Mesendoderm (in vitro differentiated cells): Measurements from ENCODE around the gene SEMA3F.

Experiments
- DNase-seq: peaks from one replicate; pipeline ENCODE4 v3.0.0; 2013
- H2AK5ac ChIP-seq: 2 replicates; pipeline ENCODE4 v1.6.1; 2013; ENCODE audit warnings: low read length, inconsistent platforms
- H2BK120ac ChIP-seq: 2 replicates; pipeline ENCODE4 v1.6.1; 2013; ENCODE audit warnings: low read depth, mild to moderate bottlenecking, low read length, moderate library complexity, mixed read lengths
- H2BK15ac ChIP-seq: replicated peaks from 2 replicates; pipeline ENCODE4 v1.6.1; 2013; ENCODE audit warnings: low read depth, mild to moderate bottlenecking, moderate library complexity
- H2BK5ac ChIP-seq: 2 replicates; pipeline ENCODE4 v1.6.1; 2013; ENCODE audit warnings: low read length, inconsistent platforms
- H3K18ac ChIP-seq: 2 replicates; pipeline ENCODE4 v1.6.1; 2013; ENCODE audit warnings: mild to moderate bottlenecking, low read length, mixed read lengths
- H3K23ac ChIP-seq: one replicate; pipeline ENCODE4 v1.6.1; 2013; ENCODE audit warnings: low read length
- H3K27ac ChIP-seq: 2 replicates; pipeline ENCODE4 v1.5.1; 2013; ENCODE audit warnings: low read depth, mild to moderate bottlenecking, inconsistent platforms, low read length, moderate library complexity
- H3K27me3 ChIP-seq: 2 replicates; pipeline ENCODE4 v1.6.1; 2013; ENCODE audit warnings: low read length, control low read depth, mild to moderate bottlenecking, inconsistent platforms; ENCODE audit not compliant: insufficient read depth, poor library complexity
- H3K36me3 ChIP-seq: 2 replicates; pipeline ENCODE4 v1.6.1; 2013; ENCODE audit warnings: low read length, inconsistent platforms; ENCODE audit not compliant: control insufficient read depth, insufficient read depth
- H3K4ac ChIP-seq: one replicate; pipeline ENCODE4 v1.6.1; 2013; ENCODE audit warnings: low read depth, mild to moderate bottlenecking, low read length, moderate library complexity
- H3K4me1 ChIP-seq: 2 replicates; pipeline ENCODE4 v1.6.1; 2013; ENCODE audit warnings: low read depth, low read length, inconsistent platforms; ENCODE audit not compliant: control insufficient read depth
- H3K4me2 ChIP-seq: 2 replicates; pipeline ENCODE4 v1.6.1; 2013; ENCODE audit warnings: low read length
- H3K4me3 ChIP-seq: 2 replicates; pipeline ENCODE4 v1.5.1; 2013; ENCODE audit warnings: mild to moderate bottlenecking, low read length
- H3K56ac ChIP-seq: one replicate; pipeline ENCODE4 v1.6.1; 2013; ENCODE audit warnings: low read length
- H3K79me1 ChIP-seq: 2 replicates; pipeline ENCODE4 v1.6.1; 2013; ENCODE audit warnings: low read length, inconsistent platforms
- H3K79me2 ChIP-seq: 2 replicates; pipeline ENCODE4 v1.6.1; 2013; ENCODE audit warnings: mild to moderate bottlenecking, low read length; ENCODE audit not compliant: control insufficient read depth, insufficient read depth
- H3K9ac ChIP-seq: 2 replicates; pipeline ENCODE4 v1.6.1; 2013; ENCODE audit warnings: low read length, inconsistent platforms
- H4K5ac ChIP-seq: one replicate; pipeline ENCODE4 v1.6.1; 2013; ENCODE audit warnings: low read length
- H4K8ac ChIP-seq: one replicate; pipeline ENCODE4 v1.6.1; 2013; ENCODE audit warnings: low read depth, mild to moderate bottlenecking, control low read depth, low read length, moderate library complexity
- WGBS: extraction: QIAGEN DNeasy Blood & Tissue Kit; methylation state at CpG from one replicate; pipeline ENCODE4 v1.1.7; 2013; ENCODE audit warnings: low lambda C conversion rate, missing lambda C conversion rate; ENCODE audit not compliant: insufficient coverage; ENCODE audit errors: extremely low coverage; 5-methylcytosine and 5-hydroxymethylcytosine counted together

Gene SEMA3F

DNA sequence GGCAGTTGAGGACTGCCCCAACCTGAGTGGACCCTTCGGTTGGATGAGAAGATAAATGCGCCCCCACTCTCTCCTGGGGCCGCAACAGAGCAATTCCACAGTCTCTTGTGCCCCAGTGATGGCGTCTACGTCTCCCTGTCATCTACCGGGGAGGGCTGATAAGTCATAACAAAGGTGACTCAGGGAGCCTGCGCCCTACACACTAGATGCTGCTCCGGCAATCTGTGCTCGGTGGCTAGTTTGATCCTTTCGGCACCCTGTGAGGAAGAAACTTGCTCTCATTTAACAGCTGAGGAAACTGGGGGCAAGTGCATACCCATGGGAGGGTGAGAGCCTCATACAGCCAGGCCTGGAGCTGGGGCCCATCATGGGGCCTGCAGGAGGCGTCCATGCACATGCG lies 14.1 kb upstream of the SEMA3F start:
- H4K8ac ChIP-seq: no peak overlapping the region
- no peak overlapping the region for H3K23ac ChIP-seq
- no peak for DNase-seq
- no peak overlapping the region for H3K27ac ChIP-seq
- WGBS: no CpG with 5 or more reads among the region's 12 CpGs
- no peaks in the 10 kb centered on the region for H3K36me3 ChIP-seq
- H3K79me1 ChIP-seq: no peaks in the 10 kb centered on the region
- no peak overlapping the region for H3K4me2 ChIP-seq
- H2BK5ac ChIP-seq: no peak overlapping the region
- no peak overlapping the region for H4K5ac ChIP-seq
- H3K4me3 ChIP-seq: no peak overlapping the region
- no peak overlapping the region for H2BK15ac ChIP-seq
- no peak overlapping the region for H3K9ac ChIP-seq
- H2AK5ac ChIP-seq: peak overlapping the region; percentile 96
- H3K79me2 ChIP-seq: no peaks in the 10 kb centered on the region
- peak overlapping the region; percentile 77 for H3K56ac ChIP-seq
- H2BK120ac ChIP-seq: no peak overlapping the region
- no peaks in the 10 kb centered on the region for H3K27me3 ChIP-seq
- H3K18ac ChIP-seq: no peak overlapping the region
- H3K4me1 ChIP-seq: peaks cover 26% of the 10 kb centered on the region
- H3K4ac ChIP-seq: no peak overlapping the region

DNA sequence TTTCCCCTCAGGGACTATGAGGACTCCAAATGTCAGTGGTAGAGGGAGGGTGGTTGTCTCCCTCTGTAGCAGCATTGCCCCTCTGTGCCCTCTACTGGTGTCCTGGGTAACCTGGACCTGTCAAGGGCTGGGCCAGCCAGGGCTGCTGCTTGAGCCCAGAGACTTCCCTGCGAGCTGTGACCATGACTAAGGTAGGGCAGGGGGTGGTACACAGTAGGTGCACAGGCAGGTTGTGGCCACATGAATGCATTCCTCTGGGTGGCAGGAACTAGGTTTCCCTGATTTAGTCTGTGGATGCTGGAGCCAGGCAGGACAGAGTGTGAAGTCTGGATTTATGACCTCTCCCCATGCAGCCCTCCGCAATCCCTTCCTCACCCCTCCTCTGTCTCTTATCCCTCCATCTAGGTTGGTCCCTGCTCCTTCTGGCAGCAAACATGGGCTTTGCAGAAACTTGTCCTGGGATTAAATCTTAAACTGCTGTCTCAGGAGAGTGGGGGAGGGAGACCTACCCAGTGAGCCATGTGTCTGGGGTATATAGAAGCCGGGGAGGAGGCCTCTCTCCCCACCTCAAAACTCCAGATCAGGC lies 8.7 kb upstream of the SEMA3F start:
- no peak for DNase-seq
- Histone ChIP-seq H3K4me2 (no peak overlapping the region), H3K79me1 (no peaks in the 10 kb centered on the region), H3K27me3 (no peaks in the 10 kb centered on the region), H3K4ac (no peak overlapping the region), H2BK5ac (no peak overlapping the region), H3K9ac (no peak overlapping the region), H3K79me2 (no peaks in the 10 kb centered on the region), H4K8ac (no peak overlapping the region), H3K4me3 (no peak overlapping the region), H3K36me3 (no peaks in the 10 kb centered on the region), H3K4me1 (peaks cover 9% of the 10 kb centered on the region), H3K56ac (peak overlapping the region; percentile 69), H3K23ac (no peak overlapping the region), H2BK120ac (no peak overlapping the region), H2AK5ac (peak overlapping the region; percentile 70), H4K5ac (no peak overlapping the region), H3K27ac (no peak overlapping the region), H2BK15ac (no peak overlapping the region), H3K18ac (no peak overlapping the region)
- WGBS: no CpG with 5 or more reads among the region's 3 CpGs

DNA sequence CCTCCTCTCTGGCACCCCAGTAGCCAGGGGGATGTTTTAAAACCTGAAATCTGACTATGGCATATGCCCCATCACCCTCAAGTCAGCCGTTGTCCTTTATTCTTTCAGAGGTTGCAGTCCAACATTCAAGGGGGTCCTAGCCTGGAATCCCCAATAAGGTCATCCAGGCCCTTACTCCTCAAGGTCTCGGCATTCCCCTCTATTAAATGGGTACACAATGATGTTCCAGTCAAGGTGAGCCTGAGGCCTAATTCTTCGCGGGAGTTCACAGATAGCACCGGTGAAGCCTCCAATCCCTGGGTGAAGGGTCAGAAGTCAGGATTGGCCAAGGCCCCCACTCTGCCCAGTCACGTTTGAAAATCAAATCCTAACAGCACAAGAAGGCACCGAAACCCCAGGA lies 8.1 kb upstream of the SEMA3F start:
- Histone ChIP-seq H3K27ac (no peak overlapping the region), H3K36me3 (no peaks in the 10 kb centered on the region), H3K9ac (no peak overlapping the region), H2BK120ac (no peak overlapping the region), H3K18ac (no peak overlapping the region), H3K27me3 (no peaks in the 10 kb centered on the region), H3K4me2 (no peak overlapping the region), H3K4me1 (peaks cover 10% of the 10 kb centered on the region), H3K23ac (no peak overlapping the region), H3K79me2 (no peaks in the 10 kb centered on the region), H3K4me3 (no peak overlapping the region), H2BK5ac (no peak overlapping the region), H4K8ac (no peak overlapping the region), H3K56ac (no peak overlapping the region), H4K5ac (no peak overlapping the region), H2AK5ac (no peak overlapping the region), H2BK15ac (no peak overlapping the region), H3K4ac (no peak overlapping the region), H3K79me1 (no peaks in the 10 kb centered on the region)
- no peak for DNase-seq
- WGBS: no CpG with 5 or more reads among the region's 7 CpGs

DNA sequence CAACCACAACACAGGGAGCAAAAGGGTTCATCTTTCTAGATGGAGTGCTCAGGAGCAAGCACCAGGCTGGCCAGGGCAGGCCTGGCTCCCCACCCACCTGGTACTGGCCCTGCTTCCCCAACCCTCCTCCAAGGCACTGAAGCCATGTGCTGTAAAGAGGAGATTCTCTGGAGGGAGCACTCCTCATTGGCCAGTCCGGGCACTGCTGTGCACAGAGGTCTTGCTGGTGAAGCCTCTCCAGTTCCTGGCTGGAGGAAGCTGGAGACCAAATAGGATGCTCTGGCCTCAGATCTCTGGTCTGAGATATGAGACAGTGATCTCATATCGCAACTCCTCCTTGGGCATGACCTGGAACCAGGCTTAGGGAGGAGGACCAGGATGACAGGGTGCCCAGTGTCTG lies 7.7 kb upstream of the SEMA3F start:
- Histone ChIP-seq H3K4me2 (no peak overlapping the region), H3K36me3 (no peaks in the 10 kb centered on the region), H3K23ac (no peak overlapping the region), H3K18ac (no peak overlapping the region), H2AK5ac (no peak overlapping the region), H3K27ac (no peak overlapping the region), H3K79me1 (no peaks in the 10 kb centered on the region), H3K4ac (no peak overlapping the region), H2BK120ac (no peak overlapping the region), H3K79me2 (no peaks in the 10 kb centered on the region), H3K56ac (no peak overlapping the region), H3K27me3 (no peaks in the 10 kb centered on the region), H3K9ac (no peak overlapping the region), H2BK15ac (no peak overlapping the region), H2BK5ac (no peak overlapping the region), H3K4me3 (no peak overlapping the region), H3K4me1 (peaks cover 10% of the 10 kb centered on the region), H4K8ac (no peak overlapping the region), H4K5ac (no peak overlapping the region)
- no CpG with 5 or more reads among the region's 2 CpGs for WGBS
- DNase-seq: no peak

DNA sequence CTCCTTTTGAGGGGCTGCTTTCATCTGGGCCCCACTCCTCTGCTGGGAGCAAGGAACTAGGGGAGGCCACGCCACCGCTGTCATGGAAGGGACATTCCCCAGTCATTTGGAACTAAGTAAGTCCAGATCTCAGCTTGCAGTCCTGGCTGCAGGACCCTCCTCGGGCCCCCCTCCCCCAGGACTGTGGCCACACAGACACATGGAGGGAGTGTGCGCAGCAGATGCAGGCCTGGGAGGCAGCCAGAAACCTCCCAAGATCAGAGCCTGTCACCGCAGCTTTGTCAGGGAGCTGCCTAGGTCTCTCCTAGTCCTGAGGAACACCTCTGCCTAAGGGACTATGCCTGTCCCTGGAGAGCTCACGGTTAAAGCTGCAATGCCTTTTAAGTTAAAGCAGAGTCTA lies 7.3 kb upstream of the SEMA3F start:
- Histone ChIP-seq H4K8ac (no peak overlapping the region), H3K4ac (peak overlapping the region; percentile 59), H3K27me3 (no peaks in the 10 kb centered on the region), H3K27ac (no peak overlapping the region), H3K36me3 (no peaks in the 10 kb centered on the region), H3K4me2 (no peak overlapping the region), H2BK15ac (no peak overlapping the region), H3K79me1 (no peaks in the 10 kb centered on the region), H3K9ac (no peak overlapping the region), H3K4me3 (no peak overlapping the region), H3K79me2 (no peaks in the 10 kb centered on the region), H2BK120ac (no peak overlapping the region), H3K23ac (no peak overlapping the region), H2AK5ac (no peak overlapping the region), H3K56ac (no peak overlapping the region), H4K5ac (no peak overlapping the region), H3K18ac (no peak overlapping the region), H2BK5ac (no peak overlapping the region), H3K4me1 (peaks cover 10% of the 10 kb centered on the region)
- WGBS: no CpG with 5 or more reads among the region's 6 CpGs
- no peak for DNase-seq

DNA sequence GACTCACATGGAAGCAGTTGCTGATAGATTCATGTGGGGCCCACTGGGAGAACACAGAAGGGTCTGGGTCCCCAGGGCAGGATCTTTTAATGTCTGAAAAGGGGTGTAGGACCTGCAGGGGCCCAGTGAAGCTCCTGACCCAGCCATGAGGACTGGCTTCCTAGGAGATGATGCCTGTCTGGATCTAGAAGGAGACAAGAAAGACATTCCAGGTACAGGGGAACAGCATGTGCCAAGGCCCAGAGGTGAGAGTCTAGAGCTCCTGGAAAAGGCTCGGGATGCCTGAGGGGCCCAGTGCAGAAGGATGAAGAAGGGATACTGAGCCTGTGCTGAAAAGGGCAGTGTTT lies 4.7 kb upstream of the SEMA3F start:
- Histone ChIP-seq H2BK120ac (no peak overlapping the region), H3K4me3 (no peak overlapping the region), H3K18ac (peak overlapping the region; percentile 1), H3K56ac (peak overlapping the region; percentile 77), H3K4ac (peak overlapping the region; percentile 26), H4K5ac (no peak overlapping the region), H2BK15ac (no peak overlapping the region), H2BK5ac (peak overlapping the region; percentile 89), H3K23ac (no peak overlapping the region), H3K27me3 (no peaks in the 10 kb centered on the region), H3K4me1 (peaks cover 13% of the 10 kb centered on the region), H3K79me2 (no peaks in the 10 kb centered on the region), H3K9ac (peak overlapping the region; percentile 36), H2AK5ac (peak overlapping the region; percentile 82), H3K36me3 (no peaks in the 10 kb centered on the region), H3K79me1 (no peaks in the 10 kb centered on the region), H3K4me2 (no peak overlapping the region), H3K27ac (no peak overlapping the region), H4K8ac (no peak overlapping the region)
- no peak for DNase-seq
- no CpG with 5 or more reads among the region's 1 CpG for WGBS
